Smooth muscle cell (in vitro differentiated cells): ENCODE results near the gene HUS1B. TPM values are rescaled to one million over a fixed set of nuclear protein-coding genes. Genes with fewer than 3 reads are reported as not detected.

Source experiments
- DNase-seq: peaks from one replicate; lab custom pipeline; 2025; ENCODE audit not compliant: unreplicated experiment; lab: John Stamatoyannopoulos, UW
- H2AFZ ChIP-seq: fragments of 200-600 bp; sonication (generic); 2 replicates; pipeline ENCODE4 v1.6.0; 2016; ENCODE audit warnings: antibody characterized with exemption, low read depth, mild to moderate bottlenecking
- H3F3A ChIP-seq: fragments of 200-600 bp; sonication (generic); 2 replicates; pipeline ENCODE4 v1.6.0; 2017; ENCODE audit warnings: antibody characterized with exemption, low read depth
- H3K27ac ChIP-seq: fragments of 200-600 bp; sonication (generic); 2 replicates; pipeline ENCODE4 v1.5.1; 2016; ENCODE audit warnings: low read depth, mild to moderate bottlenecking
- H3K27me3 ChIP-seq: fragments of 200-600 bp; sonication (generic); 2 replicates; pipeline ENCODE4 v1.6.1; 2016; ENCODE audit warnings: low read depth, mild to moderate bottlenecking
- H3K36me3 ChIP-seq: fragments of 200-600 bp; sonication (generic); 2 replicates; pipeline ENCODE4 v1.5.1; 2016; ENCODE audit warnings: low read depth
- H3K4me1 ChIP-seq: fragments of 200-600 bp; sonication (generic); 2 replicates; pipeline ENCODE4 v1.5.1; 2016; ENCODE audit warnings: low read depth
- H3K4me2 ChIP-seq: fragments of 200-600 bp; sonication (generic); 2 replicates; pipeline ENCODE4 v1.6.0; 2016; ENCODE audit warnings: mild to moderate bottlenecking
- H3K4me3 ChIP-seq: fragments of 200-600 bp; sonication (generic); 2 replicates; pipeline ENCODE4 v1.5.1; 2016; ENCODE audit warnings: mild to moderate bottlenecking
- H3K79me2 ChIP-seq: fragments of 200-600 bp; sonication (generic); 2 replicates; pipeline ENCODE4 v1.6.0; 2016; ENCODE audit warnings: low read depth, mild to moderate bottlenecking
- H3K9ac ChIP-seq: fragments of 200-600 bp; sonication (generic); 2 replicates; pipeline ENCODE4 v1.6.0; 2016; ENCODE audit warnings: low read depth
- H3K9me3 ChIP-seq: fragments of 200-600 bp; sonication (generic); replicated peaks from 2 replicates; pipeline ENCODE4 v1.5.1; 2016; ENCODE audit warnings: low read depth
- H4K20me1 ChIP-seq: fragments of 200-600 bp; sonication (generic); 2 replicates; pipeline ENCODE4 v1.6.0; 2016; ENCODE audit warnings: low read depth
- CTCF ChIP-seq: fragments of 200-600 bp; sonication (generic); IDR thresholded peaks from 2 replicates; pipeline ENCODE4 v1.5.1; 2017; ENCODE audit warnings: borderline replicate concordance, mild to moderate bottlenecking, antibody characterized with exemption; ENCODE audit not compliant: insufficient read depth, poor library complexity, severe bottlenecking
- WGBS: methylation state at CpG from one replicate; pipeline ENCODE4 v1.1.7; 2016; ENCODE audit warnings: low lambda C conversion rate; 5-methylcytosine and 5-hydroxymethylcytosine counted together
- polyA plus RNA-seq: library from polyadenylated mRNA; unstranded; fragments of >200 nt; fragmentation: Nextera tagmentation; extraction: Ambion mirVana; gene quantifications from 2 replicates; pipeline ENCODE4 v1.2.1, GENCODE V29; 2016
- total RNA-seq: library from RNA; depleted of rRNA; stranded (reverse); fragments of >200 nt; gene quantifications from 2 replicates; pipeline ENCODE4 v1.2.3, GENCODE V29; 2014

The HUS1B gene
- total and polyA plus RNA-seq, 2 experiments from 2014 or later: 0.58 to 0.62 TPM

- H3K9ac ChIP-seq: no peak overlapping the region
- H3F3A ChIP-seq: no peaks in the 10 kb centered on the region
- no peak overlapping the region for H3K4me3 ChIP-seq
- H3K36me3 ChIP-seq: no peaks in the 10 kb centered on the region
- H2AFZ ChIP-seq: no peak overlapping the region
- H3K9me3 ChIP-seq: no peaks in the 10 kb centered on the region
- no peak for TF ChIP-seq CTCF
- H3K27ac ChIP-seq: no peak overlapping the region
- H3K79me2 ChIP-seq: no peaks in the 10 kb centered on the region
- no peak for DNase-seq
- no peak overlapping the region for H3K4me2 ChIP-seq
- no peaks in the 10 kb centered on the region for H3K27me3 ChIP-seq
- H3K4me1 ChIP-seq: no peaks in the 10 kb centered on the region
- WGBS: 97% methylated on average over 11 of the region's 11 CpGs
- peaks cover 9% of the 10 kb centered on the region for H4K20me1 ChIP-seq
Measured at GRCh38 chr6:620166-620565, 36.7 kb downstream of the HUS1B start.

GRCh38 chr6:617456-618100 lies 39.3 kb downstream of the HUS1B start:
- H3K4me1 ChIP-seq: no peaks in the 10 kb centered on the region
- H3K79me2 ChIP-seq: no peaks in the 10 kb centered on the region
- no peaks in the 10 kb centered on the region for H3F3A ChIP-seq
- no peak overlapping the region for H3K4me3 ChIP-seq
- no peaks in the 10 kb centered on the region for H3K27me3 ChIP-seq
- no peak for TF ChIP-seq CTCF
- H3K4me2 ChIP-seq: no peak overlapping the region
- no peak overlapping the region for H2AFZ ChIP-seq
- H3K9me3 ChIP-seq: no peaks in the 10 kb centered on the region
- 91% methylated on average over 11 of the region's 11 CpGs for WGBS
- no peaks in the 10 kb centered on the region for H3K36me3 ChIP-seq
- H4K20me1 ChIP-seq: no peaks in the 10 kb centered on the region
- no peak overlapping the region for H3K9ac ChIP-seq
- DNase-seq: no peak
- no peak overlapping the region for H3K27ac ChIP-seq

GRCh38 chr6:613981-614380 lies 42.9 kb downstream of the HUS1B start:
- no peaks in the 10 kb centered on the region for H4K20me1 ChIP-seq
- no peak for TF ChIP-seq CTCF
- H3K79me2 ChIP-seq: no peaks in the 10 kb centered on the region
- 87% methylated on average over 7 of the region's 7 CpGs for WGBS
- no peak for DNase-seq
- H3K4me2 ChIP-seq: no peak overlapping the region
- H2AFZ ChIP-seq: no peak overlapping the region
- no peak overlapping the region for H3K27ac ChIP-seq
- no peaks in the 10 kb centered on the region for H3K27me3 ChIP-seq
- no peaks in the 10 kb centered on the region for H3K9me3 ChIP-seq
- no peaks in the 10 kb centered on the region for H3K36me3 ChIP-seq
- H3K9ac ChIP-seq: no peak overlapping the region
- no peaks in the 10 kb centered on the region for H3F3A ChIP-seq
- no peaks in the 10 kb centered on the region for H3K4me1 ChIP-seq
- H3K4me3 ChIP-seq: no peak overlapping the region

GRCh38 chr6:611928-612327 lies 45.0 kb downstream of the HUS1B start:
- no peaks in the 10 kb centered on the region for H4K20me1 ChIP-seq
- H2AFZ ChIP-seq: no peak overlapping the region
- H3K36me3 ChIP-seq: no peaks in the 10 kb centered on the region
- 72% methylated on average over 4 of the region's 4 CpGs for WGBS
- H3K4me2 ChIP-seq: no peak overlapping the region
- DNase-seq: no peak
- no peak overlapping the region for H3K4me3 ChIP-seq
- no peak overlapping the region for H3K27ac ChIP-seq
- no peak for TF ChIP-seq CTCF
- no peak overlapping the region for H3K9ac ChIP-seq
- H3K79me2 ChIP-seq: no peaks in the 10 kb centered on the region
- no peaks in the 10 kb centered on the region for H3F3A ChIP-seq
- no peaks in the 10 kb centered on the region for H3K4me1 ChIP-seq
- no peaks in the 10 kb centered on the region for H3K9me3 ChIP-seq
- H3K27me3 ChIP-seq: no peaks in the 10 kb centered on the region
